Thymus (tissue), 14 donors: ENCODE measurements around the gene FBH1. TPM values are rescaled to one million over a fixed set of nuclear protein-coding genes. Genes with fewer than 3 reads are reported as not detected.
"Not testable (repeated sequence)": the region's sequence is repeated elsewhere in the genome, so short reads cannot be mapped to it uniquely, and the experiment has no call there.

ENCODE experiments used
- DNase-seq, 9 donors: peaks; one replicate each; pipeline ENCODE4 v3.0.0-alpha.2; 2013; ENCODE audit warnings: low spot score in 9 of 9, low read depth in 6 of 9, missing footprints in 1 of 9
- H3K27ac ChIP-seq, 2 donors: one replicate each; pipeline ENCODE4 v1.5.1; 2013; ENCODE audit warnings: control low read depth in 1 of 2, low read depth in 1 of 2, low read length in 1 of 2, mild to moderate bottlenecking in 1 of 2, moderate library complexity in 1 of 2
- H3K27me3 ChIP-seq, 2 donors: one replicate each; pipeline ENCODE4 v1.5.1; 2013; ENCODE audit warnings: low read length in 1 of 2; ENCODE audit not compliant: control insufficient read depth in 2 of 2, insufficient read depth in 1 of 2
- H3K36me3 ChIP-seq, 2 donors: one replicate each; pipeline ENCODE4 v1.5.1; 2013; ENCODE audit warnings: low read length in 1 of 2, mild to moderate bottlenecking in 1 of 2, moderate library complexity in 1 of 2; ENCODE audit not compliant: control insufficient read depth in 2 of 2, insufficient read depth in 2 of 2
- H3K4me1 ChIP-seq, 2 donors: one replicate each; pipeline ENCODE4 v1.5.1; 2013; ENCODE audit warnings: low read length in 2 of 2; ENCODE audit not compliant: control insufficient read depth in 2 of 2, insufficient read depth in 2 of 2
- H3K4me3 ChIP-seq, 2 donors: one replicate each; pipeline ENCODE4 v1.5.1; 2013; ENCODE audit warnings: low read length in 2 of 2, control low read depth in 1 of 2, mild to moderate bottlenecking in 1 of 2
- H3K9me3 ChIP-seq, 2 donors: one replicate each; pipeline ENCODE4 v1.5.1; 2013; ENCODE audit warnings: low read length in 1 of 2, mild to moderate bottlenecking in 1 of 2; ENCODE audit not compliant: control insufficient read depth in 2 of 2, insufficient read depth in 1 of 2
- WGBS: extraction: QIAGEN DNeasy Blood & Tissue Kit; methylation state at CpG from one replicate; pipeline ENCODE4 v1.1.7; 2013; 5-methylcytosine and 5-hydroxymethylcytosine counted together
- long read RNA-seq, 10 donors: transcript quantifications; one replicate each; lab custom pipeline, GENCODE V29; 2026
- polyA plus RNA-seq: library from polyadenylated mRNA; stranded (reverse); fragments of 200-250 nt; gene quantifications from one replicate; pipeline ENCODE4 v1.2.3, GENCODE V29; 2013
- total RNA-seq: library from RNA; stranded (reverse); fragments of 120-200 nt; gene quantifications from one replicate; pipeline ENCODE4 v1.2.4, GENCODE V29; 2013
- donor health status: healthy.

The FBH1 gene
- total RNA-seq (97.8 TPM), polyA plus RNA-seq (52.8 TPM)
- long read RNA-seq, donor 1, result 0 reads
- long read RNA-seq, donor 2, result 0 reads
- long read RNA-seq, donor 3, transcript FBH1-201 (21 exons, 3,560 nt), result major isoform, 8 of 35 reads
- long read RNA-seq, donor 3, partial matches to known transcripts, result 25 of 35 reads
- long read RNA-seq, donor 3, other reads (novel, unspliced or antisense), result 0 of 35 reads
- long read RNA-seq, donor 4, partial matches to known transcripts, result 7 of 9 reads
- long read RNA-seq, donor 4, other reads (novel, unspliced or antisense), result 0 of 9 reads
- long read RNA-seq, donor 5, partial matches to known transcripts, result 33 of 38 reads
- long read RNA-seq, donor 5, other reads (novel, unspliced or antisense), result 0 of 38 reads
- long read RNA-seq, donor 6, transcript FBH1-201 (21 exons, 3,560 nt), result major isoform, 5 of 36 reads
- long read RNA-seq, donor 6, partial matches to known transcripts, result 31 of 36 reads
- long read RNA-seq, donor 6, other reads (novel, unspliced or antisense), result 0 of 36 reads
- long read RNA-seq, donor 7, partial matches to known transcripts, result 20 of 23 reads
- long read RNA-seq, donor 7, other reads (novel, unspliced or antisense), result 0 of 23 reads
- long read RNA-seq, donor 8, partial matches to known transcripts, result 0 of 4 reads
- long read RNA-seq, donor 8, other reads (novel, unspliced or antisense), result 0 of 4 reads
- long read RNA-seq, donor 9, transcript FBH1-201 (21 exons, 3,560 nt), result major isoform, 5 of 15 reads
- long read RNA-seq, donor 9, partial matches to known transcripts, result 10 of 15 reads
- long read RNA-seq, donor 9, other reads (novel, unspliced or antisense), result 0 of 15 reads
- long read RNA-seq, donor 10, partial matches to known transcripts, result 16 of 19 reads
- long read RNA-seq, donor 10, other reads (novel, unspliced or antisense), result 0 of 19 reads

GRCh38 chr10:5889624-5890451 lies at the start of gene FBH1, which contains the start of gene ANKRD16:
TSS of gene FBH1 (plus strand) at chr10:5890243. CDS start at chr10:5890346, 103 bp downstream.
TSS of gene ANKRD16 (minus strand) at chr10:5889893. CDS start at chr10:5889354, 539 bp downstream.
- Histone ChIP-seq H3K4me3 (peak within 1 kb of the TSS; percentile 77 to 81), H3K27ac (peak within 1 kb of the TSS; percentile 59 to 65), H3K27me3 (no peaks in the 10 kb centered on the region), H3K36me3 (peaks cover 3 to 8% of the 10 kb centered on the region in 2 donors), H3K4me1 (peaks cover 41 to 55% of the 10 kb centered on the region in 2 donors), H3K9me3 (no peaks in the 10 kb centered on the region)
- under 1% methylated on average over 109 of the region's 109 CpGs for WGBS
- DNase-seq, result peak; percentile 91 to 99 (median 97)

DNA sequence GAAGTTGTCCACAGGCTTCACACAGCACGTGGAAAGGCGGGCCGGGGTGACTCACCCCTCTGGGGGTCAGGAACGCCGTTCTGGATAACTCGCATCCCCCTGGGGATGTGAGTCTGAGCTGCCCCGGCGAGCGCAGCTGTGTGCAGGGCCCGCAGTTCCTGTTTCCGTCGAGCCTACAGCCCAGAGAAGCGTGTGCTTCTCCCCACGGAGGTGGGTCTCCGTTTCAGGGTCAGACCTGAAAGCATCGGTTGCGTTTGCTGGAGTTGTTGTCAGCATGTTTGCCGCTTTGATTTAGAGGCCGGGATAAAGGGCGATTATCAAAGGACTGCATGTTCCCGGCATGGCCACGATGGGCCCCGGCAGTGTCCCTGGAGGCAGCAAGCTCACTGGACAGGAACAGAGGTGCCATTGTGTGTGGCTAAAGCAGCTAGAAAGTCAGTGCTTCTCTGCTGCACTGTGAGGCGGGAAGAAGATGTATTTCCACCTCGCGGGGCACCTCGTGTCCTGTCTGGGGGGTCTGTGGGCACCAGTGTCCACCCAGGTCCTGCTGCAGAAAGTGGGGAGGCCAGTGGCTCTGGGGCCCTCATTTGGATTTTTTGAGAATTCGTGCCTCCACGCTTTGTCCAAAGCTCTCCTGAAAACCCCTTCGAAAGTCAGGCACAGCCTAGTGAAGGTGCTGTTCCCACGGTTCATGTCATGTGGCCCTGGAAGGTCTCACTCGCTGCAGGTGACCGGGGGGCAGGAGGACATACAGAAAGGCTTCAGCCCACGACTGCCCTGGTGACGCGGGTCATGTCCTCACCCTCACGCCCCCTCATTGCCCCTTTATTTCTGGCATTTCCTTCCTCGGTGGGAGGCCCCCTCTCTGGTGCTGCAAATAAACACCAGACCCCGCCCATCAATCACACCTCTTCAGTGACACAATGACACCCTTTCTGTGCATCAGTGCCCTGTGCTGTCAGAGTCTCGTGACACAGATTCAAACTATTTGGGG lies 49.4 kb upstream of the FBH1 start:
- peak overlapping the region in 1 of 2 donors; percentile 47 for H3K27ac ChIP-seq
- WGBS, result 58% methylated on average over 40 of the region's 40 CpGs
- peak in 3 of 9 donors; percentile 7 to 40 (median 37) for DNase-seq
- no peaks in the 10 kb centered on the region for H3K27me3 ChIP-seq
- peaks cover 0 to 12% of the 10 kb centered on the region in 2 donors for H3K4me1 ChIP-seq
- no peak overlapping the region for H3K4me3 ChIP-seq
- H3K9me3 ChIP-seq, result no peaks in the 10 kb centered on the region
- no peaks in the 10 kb centered on the region for H3K36me3 ChIP-seq

DNA sequence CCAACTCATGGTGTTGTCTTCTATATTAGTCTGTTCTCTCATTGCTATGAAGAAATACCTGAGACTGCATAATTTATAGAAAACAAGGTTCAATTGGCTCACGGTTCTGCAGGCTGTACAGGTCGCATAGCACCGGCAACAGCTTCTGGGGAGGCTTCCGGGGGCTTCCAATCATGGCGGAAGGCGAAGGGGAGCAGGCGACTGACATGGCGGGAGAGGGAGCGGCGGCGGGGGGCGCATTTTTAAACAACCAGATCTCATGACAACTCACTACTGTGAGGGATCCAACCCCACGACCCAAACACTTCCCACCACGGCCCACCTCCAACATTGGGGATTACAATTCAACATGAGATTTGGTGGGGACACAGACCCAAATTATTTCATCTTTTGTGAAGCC lies 48.1 kb upstream of the FBH1 start:
- Histone ChIP-seq H3K9me3 (no peaks in the 10 kb centered on the region), H3K36me3 (no peaks in the 10 kb centered on the region), H3K27me3 (no peaks in the 10 kb centered on the region), H3K4me3 (no peak overlapping the region), H3K4me1 (peaks cover 0 to 12% of the 10 kb centered on the region in 2 donors), H3K27ac (no peak overlapping the region)
- WGBS, result 98% methylated on average over 14 of the region's 14 CpGs
- DNase-seq, result no peak

DNA sequence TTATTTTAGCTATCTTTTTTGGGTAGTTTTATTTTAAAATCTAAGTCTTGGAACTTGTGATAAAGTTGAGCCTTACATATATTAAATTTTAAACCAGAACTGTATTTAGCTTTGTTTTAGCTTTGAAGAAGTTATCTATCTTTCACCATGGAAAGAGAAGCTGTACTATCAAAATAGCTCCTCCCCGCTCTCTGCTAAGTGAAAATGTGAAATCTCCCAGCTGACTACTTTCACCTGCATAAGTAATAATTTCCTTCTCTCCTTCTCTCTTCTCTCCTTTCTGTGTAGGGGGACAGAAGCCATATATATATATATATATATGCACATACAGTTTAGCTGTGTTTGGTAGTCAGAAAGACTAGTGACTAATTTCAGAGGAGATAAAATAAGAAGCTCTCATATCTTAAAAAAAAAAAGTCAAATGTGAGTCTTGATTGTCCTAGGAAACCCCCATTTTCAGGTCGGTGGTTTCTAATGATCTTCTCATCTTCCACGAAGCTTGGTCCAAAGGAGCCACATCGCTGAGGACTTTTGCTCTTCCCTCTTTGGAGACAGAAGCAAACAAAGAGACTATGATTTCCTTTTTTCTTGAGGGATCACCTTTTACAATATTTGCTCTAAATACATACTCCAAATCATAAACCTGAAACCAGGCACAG lies 46.2 kb upstream of the FBH1 start:
- Histone ChIP-seq H3K4me1 (peaks cover 0 to 12% of the 10 kb centered on the region in 2 donors), H3K36me3 (no peaks in the 10 kb centered on the region), H3K27ac (no peak overlapping the region), H3K9me3 (no peaks in the 10 kb centered on the region), H3K27me3 (no peaks in the 10 kb centered on the region), H3K4me3 (no peak overlapping the region)
- WGBS, result 86% methylated on average over 4 of the region's 4 CpGs
- no peak for DNase-seq

DNA sequence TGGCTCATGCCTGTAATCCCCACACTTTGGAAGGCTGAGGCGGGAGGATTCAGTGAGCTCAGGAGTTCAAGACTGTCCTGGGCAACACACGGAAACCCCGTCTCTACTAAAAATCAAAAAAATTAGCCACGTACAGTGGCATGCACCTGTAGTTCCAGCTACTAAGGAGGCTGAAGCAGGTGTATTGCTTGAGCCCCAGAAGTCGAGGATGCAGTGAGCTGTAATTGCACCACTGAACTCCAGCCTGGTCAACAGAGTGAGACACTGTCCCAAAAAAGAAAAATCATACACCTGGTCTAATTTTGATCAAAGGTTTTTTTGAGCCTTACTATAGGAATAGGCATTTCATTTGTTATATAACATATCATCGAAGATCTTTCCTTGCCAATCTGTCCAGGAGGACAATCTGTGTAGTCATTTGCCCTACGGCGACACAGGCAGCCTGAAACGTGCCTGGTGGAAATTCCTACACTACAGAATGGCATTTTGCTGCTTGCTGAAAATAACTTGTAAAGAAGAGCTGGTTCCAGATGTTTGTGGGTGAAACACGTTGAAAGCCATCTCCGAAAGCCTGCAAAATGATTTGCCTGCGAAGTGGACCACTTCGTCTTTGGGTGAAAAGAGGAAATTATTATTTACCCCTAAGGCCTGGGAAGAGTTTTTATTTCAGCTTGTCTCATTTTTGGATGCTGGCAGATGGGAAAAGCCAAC lies 45.5 kb upstream of the FBH1 start:
- H3K4me3 ChIP-seq, result no peak overlapping the region
- no peak for DNase-seq
- no peak overlapping the region for H3K27ac ChIP-seq
- H3K4me1 ChIP-seq, result peaks cover 0 to 12% of the 10 kb centered on the region in 2 donors
- no peaks in the 10 kb centered on the region for H3K36me3 ChIP-seq
- no peaks in the 10 kb centered on the region for H3K9me3 ChIP-seq
- H3K27me3 ChIP-seq, result no peaks in the 10 kb centered on the region
- 93% methylated on average over 13 of the region's 13 CpGs for WGBS

DNA sequence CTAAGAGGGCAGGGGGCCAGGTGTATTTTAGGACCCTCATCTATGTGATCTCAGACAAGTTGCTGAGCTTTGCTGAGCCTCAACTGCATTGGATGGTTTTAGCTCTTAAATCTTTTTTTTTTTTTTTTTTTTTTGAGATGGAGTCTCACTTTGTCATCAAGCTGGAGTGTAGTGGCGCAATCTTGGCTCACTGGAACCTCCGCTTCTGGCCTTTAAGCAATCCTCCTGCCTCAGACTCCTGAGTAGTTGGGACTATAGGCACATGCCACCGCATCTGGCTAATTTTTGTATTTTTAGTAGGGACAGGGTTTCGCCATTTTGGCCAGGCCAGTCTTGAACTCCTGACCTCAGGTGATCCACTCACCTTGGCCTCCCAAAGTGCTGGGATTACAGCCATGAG lies 43.4 kb upstream of the FBH1 start:
- not testable (repeated sequence) for H3K27me3 ChIP-seq, H3K4me3 ChIP-seq, DNase-seq, H3K4me1 ChIP-seq, H3K27ac ChIP-seq, H3K9me3 ChIP-seq, H3K36me3 ChIP-seq
- WGBS, result over 99% methylated on average over 4 of the region's 4 CpGs

DNA sequence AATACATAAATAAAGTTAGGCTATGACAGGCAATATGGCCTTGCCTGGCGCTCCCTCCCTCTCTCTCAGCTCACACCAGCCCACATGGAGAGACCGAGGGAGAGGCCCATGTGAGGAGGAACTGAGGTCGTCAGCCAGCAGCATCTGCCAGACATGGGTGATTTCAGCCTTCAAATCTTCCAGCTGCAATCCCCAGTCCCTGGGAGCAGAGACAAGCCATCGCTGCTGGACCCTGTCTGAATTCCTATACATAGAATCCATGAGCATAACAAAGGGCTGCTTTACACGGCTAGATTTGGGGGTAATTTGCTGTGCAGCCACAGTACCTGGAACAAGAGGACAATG lies 35.9 kb upstream of the FBH1 start:
- no peak overlapping the region for H3K27ac ChIP-seq
- 98% methylated on average over 5 of the region's 5 CpGs for WGBS
- H3K4me3 ChIP-seq, result no peak overlapping the region
- no peaks in the 10 kb centered on the region for H3K4me1 ChIP-seq
- H3K27me3 ChIP-seq, result no peaks in the 10 kb centered on the region
- H3K36me3 ChIP-seq, result no peaks in the 10 kb centered on the region
- no peaks in the 10 kb centered on the region for H3K9me3 ChIP-seq
- no peak for DNase-seq
